HUES6 (cell line): ENCODE data around the gene NDRG2.
"Not testable (repeated sequence)": the region's sequence is repeated elsewhere in the genome, so short reads cannot be mapped to it uniquely, and the experiment has no call there.

Experiments used
- H3K27ac ChIP-seq: 2 replicates; pipeline ENCODE4 v1.7.0; 2013; ENCODE audit warnings: low read depth, mild to moderate bottlenecking, low read length, inconsistent platforms
- H3K27me3 ChIP-seq: 2 replicates; pipeline ENCODE4 v1.6.1; 2013; ENCODE audit warnings: low read length; ENCODE audit not compliant: control insufficient read depth, insufficient read depth
- H3K36me3 ChIP-seq: 2 replicates; pipeline ENCODE4 v1.6.1; 2013; ENCODE audit warnings: low read length; ENCODE audit not compliant: control insufficient read depth, insufficient read depth
- H3K4me1 ChIP-seq: 2 replicates; pipeline ENCODE4 v1.6.1; 2013; ENCODE audit warnings: low read length; ENCODE audit not compliant: control insufficient read depth, insufficient read depth
- H3K4me3 ChIP-seq: 2 replicates; pipeline ENCODE4 v1.5.1; 2013; ENCODE audit warnings: low read depth, low read length
- H3K9ac ChIP-seq: one replicate; pipeline ENCODE4 v1.6.1; 2013; ENCODE audit warnings: mild to moderate bottlenecking, low read length
- H3K9me3 ChIP-seq: 2 replicates; pipeline ENCODE4 v1.6.1; 2013; ENCODE audit warnings: low read depth, low read length; ENCODE audit not compliant: control insufficient read depth, insufficient read depth

Gene NDRG2

DNA sequence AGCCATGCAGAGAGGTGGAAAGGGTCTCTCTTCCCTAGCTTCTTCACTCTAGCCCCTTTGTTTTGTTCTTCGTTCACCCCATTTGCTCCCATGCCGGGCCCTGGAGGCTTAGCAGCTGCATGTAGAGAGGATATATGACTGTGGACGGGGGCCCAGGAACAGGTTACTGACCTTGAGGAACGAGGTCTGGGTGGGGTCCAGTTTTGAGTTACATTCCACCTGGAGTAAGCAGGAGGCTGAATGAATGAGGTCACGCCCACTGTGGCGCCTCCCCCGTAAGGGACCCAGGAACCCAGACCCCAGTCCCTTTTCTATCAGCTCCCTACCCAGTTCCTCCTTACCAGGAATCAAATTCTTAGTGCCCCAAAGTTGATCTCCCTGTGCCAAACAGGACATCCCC, 6.6 kb downstream of the NDRG2 start:
- H3K4me1 ChIP-seq: peaks cover 9% of the 10 kb centered on the region
- H3K36me3 ChIP-seq: peaks cover 6% of the 10 kb centered on the region
- no peak overlapping the region for H3K27ac ChIP-seq
- H3K9ac ChIP-seq: no peak overlapping the region
- H3K27me3 ChIP-seq: peaks cover 17% of the 10 kb centered on the region
- H3K9me3 ChIP-seq: no peaks in the 10 kb centered on the region
- no peak overlapping the region for H3K4me3 ChIP-seq

DNA sequence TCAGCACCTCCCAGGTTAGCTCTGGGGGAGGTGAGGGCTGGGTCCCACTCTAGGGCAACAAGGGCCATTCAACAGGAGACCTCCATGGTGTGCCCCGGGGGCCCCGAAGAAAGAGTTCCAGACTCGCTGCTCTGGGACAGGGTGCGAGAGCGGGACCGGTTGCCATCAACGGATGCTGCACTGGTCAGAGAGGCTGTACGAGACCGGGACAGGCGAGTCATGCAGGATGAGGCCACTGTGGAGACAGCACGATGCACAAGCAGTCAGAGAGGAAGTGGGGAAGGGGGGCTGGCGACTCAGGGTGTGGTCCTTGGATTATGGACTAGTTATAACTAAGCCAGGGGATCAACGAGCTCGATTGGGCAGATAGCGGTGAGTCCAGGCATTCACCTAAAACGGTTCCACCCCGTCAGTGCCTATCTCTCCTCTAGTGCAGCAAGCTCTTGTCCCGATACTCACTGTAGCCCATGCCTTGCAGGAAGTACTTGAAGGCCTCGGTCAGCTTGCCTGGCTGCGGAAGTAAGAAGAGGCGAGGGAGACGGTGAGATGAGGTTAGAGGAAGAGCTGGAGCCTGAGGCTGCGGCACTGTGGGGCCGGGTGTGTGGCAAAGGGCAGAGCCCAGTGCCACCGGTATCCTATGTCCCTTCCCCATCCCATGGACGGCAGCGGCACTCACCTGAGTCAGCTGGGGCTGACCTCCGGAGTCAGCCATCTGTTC, 7.2 kb downstream of the NDRG2 start:
- peaks cover 4% of the 10 kb centered on the region for H3K4me1 ChIP-seq
- H3K27me3 ChIP-seq: peaks cover 11% of the 10 kb centered on the region
- H3K9me3 ChIP-seq: no peaks in the 10 kb centered on the region
- H3K4me3 ChIP-seq: no peak overlapping the region
- peaks cover 6% of the 10 kb centered on the region for H3K36me3 ChIP-seq
- H3K27ac ChIP-seq: no peak overlapping the region
- H3K9ac ChIP-seq: no peak overlapping the region

DNA sequence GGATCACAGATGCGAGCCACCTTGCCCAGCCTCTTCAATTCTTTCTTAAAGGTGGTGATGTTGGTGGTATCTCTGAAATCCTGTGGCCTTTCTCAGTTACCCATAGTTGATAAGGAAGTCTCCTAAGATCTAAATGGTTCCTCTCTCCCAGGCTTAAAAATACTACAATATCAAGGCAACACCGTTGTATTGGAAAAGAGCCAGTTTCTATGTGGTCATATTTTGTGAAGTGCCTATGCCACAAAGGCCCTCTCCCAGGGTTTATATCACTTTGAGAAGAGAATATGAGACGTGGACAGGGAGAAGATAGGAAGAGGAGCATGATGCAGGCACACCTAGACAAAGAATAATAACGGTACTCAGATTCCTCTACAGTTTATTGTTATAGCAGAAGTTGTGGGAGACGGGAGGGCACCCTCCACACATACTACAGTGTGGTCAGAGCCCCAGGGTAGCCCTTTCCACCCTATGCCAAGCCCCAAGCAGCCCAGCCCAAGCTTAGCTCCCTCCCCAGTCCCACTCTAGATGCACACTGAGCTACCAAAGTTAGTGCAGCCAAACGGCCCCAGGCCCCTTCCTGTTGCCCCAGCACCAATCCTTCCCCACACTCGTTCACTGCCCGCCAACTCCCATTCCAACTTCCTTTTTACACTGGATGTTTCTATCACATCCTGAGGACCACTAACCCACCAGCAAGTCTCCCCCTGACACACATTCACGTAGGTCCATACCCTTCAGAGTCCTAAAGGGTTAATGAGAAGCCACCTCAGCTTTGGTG, 8.3 kb downstream of the NDRG2 start:
- H3K27me3 ChIP-seq: peaks cover under 1% of the 10 kb centered on the region; the same call in 1 of the 2 replicates
- peaks cover 6% of the 10 kb centered on the region for H3K36me3 ChIP-seq
- H3K9me3 ChIP-seq: no peaks in the 10 kb centered on the region
- peaks cover 4% of the 10 kb centered on the region for H3K4me1 ChIP-seq
- H3K4me3 ChIP-seq: no peak overlapping the region
- H3K27ac ChIP-seq: no peak overlapping the region
- no peak overlapping the region for H3K9ac ChIP-seq

DNA sequence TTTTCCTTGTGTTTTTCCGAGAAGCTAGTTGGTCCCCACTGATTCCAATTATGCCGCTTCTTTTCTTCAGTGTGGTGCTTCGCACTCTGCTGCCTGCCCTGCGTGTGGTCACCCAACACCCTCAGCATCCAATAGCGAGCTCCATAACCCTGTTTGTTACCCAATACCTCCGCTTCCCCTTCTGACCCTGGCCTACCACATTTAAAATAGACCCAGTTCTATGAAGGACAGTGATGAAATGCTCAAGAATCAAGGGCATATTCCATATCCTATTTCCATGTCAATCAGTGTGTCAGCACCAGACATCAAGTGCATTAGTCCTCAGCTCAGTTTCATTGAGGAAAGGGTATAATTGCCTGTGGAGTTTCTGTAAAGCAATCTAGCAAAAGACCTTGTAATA, 9.5 kb downstream of the NDRG2 start:
- no peak overlapping the region for H3K27ac ChIP-seq
- H3K9ac ChIP-seq: no peak overlapping the region
- H3K4me1 ChIP-seq: peaks cover 4% of the 10 kb centered on the region
- no peak overlapping the region for H3K4me3 ChIP-seq
- H3K9me3 ChIP-seq: no peaks in the 10 kb centered on the region
- H3K36me3 ChIP-seq: peaks cover 6% of the 10 kb centered on the region
- no peaks in the 10 kb centered on the region for H3K27me3 ChIP-seq

DNA sequence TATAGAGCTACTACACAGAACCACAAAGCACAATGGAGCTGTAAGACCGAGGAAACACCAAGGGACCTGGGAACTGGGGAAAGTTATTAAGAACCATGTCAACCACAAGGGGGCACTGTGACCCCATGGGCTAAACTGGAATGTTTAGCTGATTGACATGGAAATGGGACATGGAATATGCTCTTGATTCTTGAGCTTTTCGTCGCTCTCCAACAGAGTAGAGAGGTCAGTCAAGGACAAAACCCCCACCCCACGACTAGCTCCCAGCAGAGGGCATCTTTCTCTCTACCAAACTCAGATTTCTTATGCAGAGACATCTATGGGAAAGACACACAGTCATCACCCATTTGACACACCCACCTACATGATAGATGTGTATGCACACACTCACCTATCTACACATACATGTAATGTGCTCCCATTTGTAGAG, 10.1 kb downstream of the NDRG2 start:
- Histone ChIP-seq H3K27ac (no peak overlapping the region), H3K4me3 (no peak overlapping the region), H3K27me3 (no peaks in the 10 kb centered on the region), H3K9me3 (no peaks in the 10 kb centered on the region), H3K9ac (no peak overlapping the region), H3K36me3 (peaks cover 6% of the 10 kb centered on the region), H3K4me1 (peaks cover 4% of the 10 kb centered on the region)

DNA sequence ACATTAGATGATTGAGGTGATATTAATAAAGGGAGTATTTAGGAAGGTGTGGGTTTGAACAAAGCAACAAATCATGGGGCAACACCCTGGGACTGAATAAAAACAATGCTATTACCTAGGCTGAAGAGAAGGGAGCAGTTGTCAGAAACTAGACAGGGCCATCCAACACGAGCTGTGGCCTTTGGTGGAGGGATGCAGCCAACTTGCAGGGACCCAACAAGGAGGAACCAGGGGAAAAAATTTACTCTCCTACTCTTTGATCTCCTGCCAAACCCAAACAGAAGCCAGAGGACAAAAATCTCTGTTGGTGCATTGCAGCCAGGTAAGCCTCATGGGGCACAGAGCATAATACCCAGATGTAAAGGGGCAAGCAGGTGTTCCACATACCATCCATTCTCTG, 13.7 kb downstream of the NDRG2 start:
- no peak overlapping the region for H3K9ac ChIP-seq
- H3K4me1 ChIP-seq: peaks cover 4% of the 10 kb centered on the region

DNA sequence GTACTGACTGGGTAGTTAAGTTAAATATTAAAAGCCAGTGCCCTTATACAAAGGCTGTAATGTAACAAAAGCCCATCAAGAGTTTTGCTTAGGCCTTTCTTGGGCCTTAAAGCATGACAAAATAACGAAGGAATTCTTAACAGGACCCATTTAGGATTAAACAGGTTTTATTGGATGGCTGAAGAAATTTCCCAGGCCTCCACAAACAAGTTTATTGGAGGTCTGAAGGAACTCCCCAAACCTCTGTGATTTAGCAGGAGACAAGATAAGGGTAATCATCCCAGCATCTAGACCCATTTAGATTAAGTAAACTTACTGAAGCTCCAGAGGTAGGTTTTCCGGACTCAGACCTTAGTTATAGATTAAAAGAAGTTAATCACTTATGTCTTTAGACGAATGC, 15.1 kb downstream of the NDRG2 start:
- not testable (repeated sequence) for H3K4me1 ChIP-seq, H3K4me3 ChIP-seq, H3K9ac ChIP-seq, H3K36me3 ChIP-seq, H3K27me3 ChIP-seq, H3K27ac ChIP-seq, H3K9me3 ChIP-seq

More for the DNA sequence above, 13.7 kb downstream of the NDRG2 start:
- Histone ChIP-seq H3K36me3 (no peaks in the 10 kb centered on the region), H3K27me3 (no peaks in the 10 kb centered on the region), H3K4me3 (no peak overlapping the region), H3K9me3 (no peaks in the 10 kb centered on the region), H3K27ac (no peak overlapping the region)

DNA sequence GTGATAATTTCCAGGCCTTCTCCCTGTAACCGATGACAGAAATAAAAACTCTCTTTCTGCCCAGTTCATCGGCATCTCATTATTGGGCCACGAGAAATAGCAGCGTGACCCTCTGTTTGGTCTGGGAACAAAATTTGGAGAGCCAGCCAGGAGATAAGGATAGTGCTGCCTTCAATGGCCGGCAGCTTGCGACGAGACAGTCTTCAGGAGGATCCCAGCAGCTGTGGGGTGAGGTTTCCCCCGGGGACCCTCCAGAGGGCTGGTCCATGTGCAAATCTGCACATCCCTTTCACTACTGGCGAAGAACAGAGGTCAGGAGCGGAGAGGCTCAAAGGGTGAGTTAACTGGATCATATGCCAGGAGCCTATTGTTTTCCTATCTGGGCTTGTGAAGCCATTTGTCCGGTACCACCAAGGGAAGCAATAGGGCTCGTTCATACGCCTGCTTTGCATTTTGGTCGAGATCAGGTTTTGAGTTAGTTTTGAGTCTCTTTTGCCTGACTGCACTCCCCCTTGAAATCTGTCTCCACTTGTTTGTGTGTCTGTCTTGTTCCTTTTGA, 21.0 kb downstream of the NDRG2 start:
- Histone ChIP-seq H3K27me3 (no peaks in the 10 kb centered on the region), H3K27ac (no peak overlapping the region), H3K9me3 (no peaks in the 10 kb centered on the region), H3K36me3 (no peaks in the 10 kb centered on the region), H3K4me1 (peaks cover 13% of the 10 kb centered on the region), H3K9ac (no peak overlapping the region), H3K4me3 (no peak overlapping the region)

DNA sequence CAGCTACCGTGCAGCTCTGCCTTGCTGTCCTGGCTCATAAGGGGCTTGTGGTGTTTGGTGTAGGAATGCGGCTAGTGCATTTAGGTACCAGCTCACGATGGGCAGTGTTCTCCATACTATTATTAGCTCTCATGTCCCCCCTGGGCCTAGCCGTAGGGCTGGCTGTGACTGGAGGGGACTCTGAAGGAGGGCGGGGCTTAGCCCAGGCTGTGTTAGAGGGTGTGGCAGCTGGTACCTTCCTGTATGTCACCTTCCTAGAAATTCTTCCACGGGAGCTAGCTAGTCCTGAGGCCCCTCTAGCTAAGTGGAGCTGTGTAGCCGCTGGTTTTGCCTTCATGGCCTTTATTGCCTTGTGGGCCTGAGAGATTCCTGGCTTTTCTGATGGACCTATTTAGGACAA, 23.6 kb downstream of the NDRG2 start:
- no peak overlapping the region for H3K4me3 ChIP-seq
- peaks cover 11% of the 10 kb centered on the region for H3K36me3 ChIP-seq
- peaks cover 22% of the 10 kb centered on the region for H3K4me1 ChIP-seq
- no peaks in the 10 kb centered on the region for H3K27me3 ChIP-seq
- H3K9me3 ChIP-seq: no peaks in the 10 kb centered on the region
- H3K27ac ChIP-seq: no peak overlapping the region
- H3K9ac ChIP-seq: no peak overlapping the region

DNA sequence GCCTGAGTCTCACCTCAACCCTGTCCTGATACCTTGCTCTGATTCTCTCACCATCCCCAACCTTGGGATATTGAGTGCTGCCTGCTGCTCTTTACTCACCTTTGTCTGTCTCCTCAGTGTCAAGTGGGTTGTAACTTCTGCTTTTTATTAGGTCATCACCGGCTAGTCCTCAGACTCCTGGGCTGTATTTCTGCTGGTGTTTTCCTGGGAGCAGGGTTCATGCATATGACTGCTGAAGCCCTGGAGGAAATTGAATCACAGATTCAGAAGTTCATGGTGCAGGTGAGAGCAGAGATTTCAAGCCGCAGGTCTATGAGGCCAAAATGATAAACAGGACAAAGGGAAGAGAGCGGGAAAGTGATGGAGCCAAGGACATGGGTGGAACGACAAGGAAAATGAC, 25.3 kb downstream of the NDRG2 start:
- Histone ChIP-seq H3K27ac (no peak overlapping the region), H3K9ac (no peak overlapping the region), H3K36me3 (peaks cover 27% of the 10 kb centered on the region), H3K4me1 (peaks cover 22% of the 10 kb centered on the region), H3K27me3 (no peaks in the 10 kb centered on the region), H3K9me3 (no peaks in the 10 kb centered on the region), H3K4me3 (no peak overlapping the region; the same call in 1 of the 2 replicates)
